Measurements from ENCODE around the gene FAM110A. TPM values are rescaled to one million over a fixed set of nuclear protein-coding genes. Genes with fewer than 3 reads are reported as not detected.

FAM110A gene
- total RNA-seq, 1 donor from 2014 or later = 2.8 TPM

Other genes with a start within 250 kb of the FAM110A start
- 0.07 and 0.18 TPM in 2 replicates for gene TCF15, start 223.4 kb upstream of the FAM110A start, total RNA-seq
- gene SRXN1, start 180.5 kb upstream of the FAM110A start, total RNA-seq = 49.5 and 52.0 TPM in 2 replicates
- gene SCRT2, start 157.9 kb upstream of the FAM110A start, total RNA-seq = not detected in 2 replicates
- not detected in 2 replicates for gene SLC52A3, start 65.2 kb upstream of the FAM110A start, total RNA-seq
- not detected in 2 replicates for gene ANGPT4, start 82.6 kb downstream of the FAM110A start, total RNA-seq
- gene RSPO4, start 168.6 kb downstream of the FAM110A start, total RNA-seq = not detected in 2 replicates